ENCODE results near the gene ATP6V0E1.
"Not testable (repeated sequence)": the region's sequence is repeated elsewhere in the genome, so short reads cannot be mapped to it uniquely, and the experiment has no call there.

Gene ATP6V0E1

DNA sequence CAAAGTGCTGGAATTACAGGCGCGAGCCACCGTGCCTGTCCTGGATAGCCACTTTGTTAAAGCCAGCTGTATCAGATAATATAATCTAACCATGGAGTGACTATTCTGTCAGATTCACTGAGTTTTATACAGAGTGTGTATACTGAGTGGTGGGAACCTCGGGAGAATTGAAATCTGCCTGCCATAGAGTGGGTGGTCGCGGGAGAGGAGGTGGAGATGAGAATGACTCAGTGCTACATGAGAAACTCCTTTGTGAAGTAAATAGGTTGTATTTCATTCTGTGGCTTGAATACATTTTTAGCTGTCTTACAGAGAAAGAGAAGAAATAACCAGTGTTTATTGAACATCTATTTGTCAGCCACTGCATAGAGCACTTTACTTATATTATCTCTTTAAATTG lies 26.4 kb downstream of the ATP6V0E1 start:
- H3K36me3 ChIP-seq (ENCODE audit: control insufficient read depth, insufficient read depth, low read length, severe bottlenecking) = no peaks in the 10 kb centered on the region
- no peaks in the 10 kb centered on the region for H3K27me3 ChIP-seq (replicated peaks; ENCODE audit: control insufficient read depth, insufficient read depth, low read length)
- H3K9ac ChIP-seq (ENCODE audit: low read length) = no peak overlapping the region
- H3K4me3 ChIP-seq (ENCODE audit: low read length) = no peak overlapping the region
- H3K9me3 ChIP-seq (ENCODE audit: control insufficient read depth, low read length) = no peaks in the 10 kb centered on the region
- peak; percentile 42 for DNase-seq (ENCODE audit: low read depth)
- peaks cover 16% of the 10 kb centered on the region for H3K4me1 ChIP-seq (ENCODE audit: control insufficient read depth, insufficient read depth, low read length)

DNA sequence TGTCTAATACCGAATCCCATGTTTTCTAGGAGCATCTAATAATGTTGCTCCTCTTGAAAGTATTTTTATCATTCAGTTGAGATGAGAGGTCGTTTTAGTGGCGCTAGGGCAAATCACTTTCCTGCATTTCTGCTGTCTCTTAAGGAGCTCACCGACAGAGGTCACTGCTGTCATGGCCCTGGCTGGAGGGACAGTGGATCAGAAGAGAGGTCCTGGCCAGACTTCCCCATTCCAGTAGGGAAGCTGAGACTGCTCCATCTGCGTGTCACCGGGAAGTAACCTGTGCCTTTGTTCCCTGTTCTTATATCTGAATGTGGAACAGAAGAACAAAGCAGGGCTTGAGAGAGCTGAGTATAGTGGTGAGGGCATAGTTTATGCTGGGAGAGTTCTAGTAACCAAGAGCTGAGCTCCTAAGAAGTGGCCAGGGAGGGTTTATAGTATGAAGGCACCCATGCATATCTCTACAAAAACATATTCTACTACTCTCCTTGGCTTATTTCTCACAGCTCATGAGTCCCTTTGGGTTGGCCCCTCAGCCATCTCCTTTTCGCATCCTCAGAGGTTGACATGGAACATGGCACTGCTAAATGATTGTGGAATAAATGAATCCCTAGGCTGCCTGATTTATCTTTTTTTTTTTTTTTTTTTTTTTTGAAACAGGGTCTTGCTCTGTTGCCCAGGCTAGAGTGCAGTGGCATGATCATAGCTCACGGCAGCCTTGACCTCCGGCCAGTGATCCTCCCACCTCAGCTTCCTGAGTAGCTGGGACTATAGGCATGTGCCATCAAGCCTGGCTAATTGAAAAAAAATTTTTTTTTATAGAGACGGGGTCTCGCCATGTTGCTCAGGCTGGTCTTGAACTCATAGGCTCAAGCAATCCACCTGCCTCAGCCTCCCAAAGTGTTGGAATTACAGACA lies 27.2 kb downstream of the ATP6V0E1 start:
- DNase-seq (ENCODE audit: low read depth) = no peak
- no peaks in the 10 kb centered on the region for H3K36me3 ChIP-seq (ENCODE audit: control insufficient read depth, insufficient read depth, low read length, severe bottlenecking)
- H3K9ac ChIP-seq (ENCODE audit: low read length) = no peak overlapping the region
- H3K4me3 ChIP-seq (ENCODE audit: low read length) = no peak overlapping the region
- no peaks in the 10 kb centered on the region for H3K27me3 ChIP-seq (replicated peaks; ENCODE audit: control insufficient read depth, insufficient read depth, low read length)
- no peaks in the 10 kb centered on the region for H3K9me3 ChIP-seq (ENCODE audit: control insufficient read depth, low read length)
- peaks cover 24% of the 10 kb centered on the region for H3K4me1 ChIP-seq (ENCODE audit: control insufficient read depth, insufficient read depth, low read length)

DNA sequence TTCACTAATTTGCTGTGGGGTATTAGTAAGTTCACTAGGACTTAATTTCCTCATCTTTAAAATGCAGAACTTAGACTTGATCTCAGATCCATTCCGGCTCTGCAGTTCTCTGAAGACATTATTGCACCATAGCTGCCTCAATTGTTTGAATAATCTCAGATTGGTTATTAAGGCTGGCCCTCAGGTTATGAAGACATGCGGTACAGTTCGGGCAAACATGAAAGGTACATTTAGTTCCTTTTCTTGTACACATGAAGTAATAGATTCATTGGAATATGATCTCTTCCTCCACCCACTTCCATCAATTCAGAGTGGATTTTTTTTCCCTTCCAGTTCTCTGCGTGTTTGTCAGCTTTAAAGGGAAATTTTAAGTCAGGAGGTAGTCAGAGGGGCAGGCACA lies 28.0 kb downstream of the ATP6V0E1 start:
- H3K9ac ChIP-seq (ENCODE audit: low read length) = no peak overlapping the region
- no peaks in the 10 kb centered on the region for H3K27me3 ChIP-seq (replicated peaks; ENCODE audit: control insufficient read depth, insufficient read depth, low read length)
- DNase-seq (ENCODE audit: low read depth) = no peak
- no peak overlapping the region for H3K4me3 ChIP-seq (ENCODE audit: low read length)
- peaks cover 31% of the 10 kb centered on the region for H3K4me1 ChIP-seq (ENCODE audit: control insufficient read depth, insufficient read depth, low read length)
- no peaks in the 10 kb centered on the region for H3K36me3 ChIP-seq (ENCODE audit: control insufficient read depth, insufficient read depth, low read length, severe bottlenecking)
- no peaks in the 10 kb centered on the region for H3K9me3 ChIP-seq (ENCODE audit: control insufficient read depth, low read length)

DNA sequence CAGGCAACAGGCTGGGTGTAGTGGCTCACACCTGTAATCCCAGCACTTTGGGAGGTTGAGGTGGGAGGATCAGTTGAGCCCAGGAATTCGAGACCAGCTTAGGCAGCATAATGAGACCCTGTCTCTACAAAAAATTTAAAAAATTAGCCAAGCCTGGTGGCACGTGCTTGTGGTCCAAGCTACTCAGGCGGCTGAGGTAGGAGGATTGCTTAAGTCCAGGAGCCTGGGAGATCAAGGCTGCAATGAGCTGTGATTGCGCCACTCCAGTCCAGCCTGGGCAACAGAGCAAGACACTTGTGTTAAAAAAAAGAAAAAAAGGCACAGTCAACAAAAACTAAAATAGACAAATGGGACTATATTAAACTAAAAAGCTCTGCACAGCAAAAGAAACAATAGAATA lies 29.3 kb downstream of the ATP6V0E1 start:
- no peaks in the 10 kb centered on the region for H3K9me3 ChIP-seq (ENCODE audit: control insufficient read depth, low read length)
- no peak for DNase-seq (ENCODE audit: low read depth)
- H3K36me3 ChIP-seq (ENCODE audit: control insufficient read depth, insufficient read depth, low read length, severe bottlenecking) = no peaks in the 10 kb centered on the region
- H3K9ac ChIP-seq (ENCODE audit: low read length) = no peak overlapping the region
- H3K4me1 ChIP-seq (ENCODE audit: control insufficient read depth, insufficient read depth, low read length) = peaks cover 32% of the 10 kb centered on the region
- H3K27me3 ChIP-seq (replicated peaks; ENCODE audit: control insufficient read depth, insufficient read depth, low read length) = no peaks in the 10 kb centered on the region
- H3K4me3 ChIP-seq (ENCODE audit: low read length) = no peak overlapping the region

DNA sequence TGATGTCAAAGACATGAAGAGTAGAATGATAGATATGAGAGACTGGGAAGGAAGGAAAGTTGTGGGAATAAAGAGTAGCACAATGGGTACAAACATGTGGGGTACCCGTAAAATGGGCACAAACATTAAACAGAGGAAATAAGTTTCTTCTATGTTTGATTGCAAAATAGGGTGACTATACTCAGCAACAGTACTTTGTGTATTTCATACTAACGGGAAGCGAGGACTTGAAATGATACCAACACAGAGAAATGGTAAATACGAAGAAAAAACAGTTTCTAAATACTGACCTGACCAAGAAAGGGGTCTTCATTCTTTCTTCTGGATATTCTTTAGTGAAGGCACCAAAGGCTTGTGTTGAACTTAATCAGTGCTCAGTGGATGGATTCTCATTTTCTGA lies 31.1 kb downstream of the ATP6V0E1 start:
- Histone ChIP-seq H3K4me1 (ENCODE audit: control insufficient read depth, insufficient read depth, low read length) (peaks cover 34% of the 10 kb centered on the region), H3K4me3 (ENCODE audit: low read length) (peak overlapping the region; percentile 24), H3K9me3 (ENCODE audit: control insufficient read depth, low read length) (no peaks in the 10 kb centered on the region), H3K36me3 (ENCODE audit: control insufficient read depth, insufficient read depth, low read length, severe bottlenecking) (no peaks in the 10 kb centered on the region), H3K9ac (ENCODE audit: low read length) (no peak overlapping the region), H3K27me3 (replicated peaks; ENCODE audit: control insufficient read depth, insufficient read depth, low read length) (no peaks in the 10 kb centered on the region)
- DNase-seq (ENCODE audit: low read depth) = no peak

DNA sequence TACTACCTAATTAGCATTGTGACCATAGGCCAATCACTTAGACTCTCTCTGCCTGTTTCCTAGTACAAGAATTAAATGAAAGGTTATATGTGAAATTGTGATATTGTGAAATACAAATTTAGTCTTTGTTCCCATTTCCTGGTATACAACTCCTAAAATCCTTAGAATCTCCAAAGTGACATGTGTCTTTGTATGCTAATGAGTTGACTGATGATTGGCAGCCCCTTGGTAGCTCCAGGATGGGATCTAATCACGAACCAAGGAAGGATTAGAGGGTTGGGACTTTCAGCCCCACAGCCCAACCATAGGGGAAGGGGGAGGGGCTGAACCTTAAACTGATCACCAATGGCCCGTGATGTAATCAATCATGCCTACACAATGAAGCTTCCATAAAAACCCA lies 31.6 kb downstream of the ATP6V0E1 start:
- Histone ChIP-seq H3K9me3 (ENCODE audit: control insufficient read depth, low read length) (no peaks in the 10 kb centered on the region), H3K4me1 (ENCODE audit: control insufficient read depth, insufficient read depth, low read length) (peaks cover 39% of the 10 kb centered on the region), H3K9ac (ENCODE audit: low read length) (no peak overlapping the region), H3K27me3 (replicated peaks; ENCODE audit: control insufficient read depth, insufficient read depth, low read length) (no peaks in the 10 kb centered on the region), H3K4me3 (ENCODE audit: low read length) (peak overlapping the region; percentile 24), H3K36me3 (ENCODE audit: control insufficient read depth, insufficient read depth, low read length, severe bottlenecking) (no peaks in the 10 kb centered on the region)
- DNase-seq (ENCODE audit: low read depth) = no peak

DNA sequence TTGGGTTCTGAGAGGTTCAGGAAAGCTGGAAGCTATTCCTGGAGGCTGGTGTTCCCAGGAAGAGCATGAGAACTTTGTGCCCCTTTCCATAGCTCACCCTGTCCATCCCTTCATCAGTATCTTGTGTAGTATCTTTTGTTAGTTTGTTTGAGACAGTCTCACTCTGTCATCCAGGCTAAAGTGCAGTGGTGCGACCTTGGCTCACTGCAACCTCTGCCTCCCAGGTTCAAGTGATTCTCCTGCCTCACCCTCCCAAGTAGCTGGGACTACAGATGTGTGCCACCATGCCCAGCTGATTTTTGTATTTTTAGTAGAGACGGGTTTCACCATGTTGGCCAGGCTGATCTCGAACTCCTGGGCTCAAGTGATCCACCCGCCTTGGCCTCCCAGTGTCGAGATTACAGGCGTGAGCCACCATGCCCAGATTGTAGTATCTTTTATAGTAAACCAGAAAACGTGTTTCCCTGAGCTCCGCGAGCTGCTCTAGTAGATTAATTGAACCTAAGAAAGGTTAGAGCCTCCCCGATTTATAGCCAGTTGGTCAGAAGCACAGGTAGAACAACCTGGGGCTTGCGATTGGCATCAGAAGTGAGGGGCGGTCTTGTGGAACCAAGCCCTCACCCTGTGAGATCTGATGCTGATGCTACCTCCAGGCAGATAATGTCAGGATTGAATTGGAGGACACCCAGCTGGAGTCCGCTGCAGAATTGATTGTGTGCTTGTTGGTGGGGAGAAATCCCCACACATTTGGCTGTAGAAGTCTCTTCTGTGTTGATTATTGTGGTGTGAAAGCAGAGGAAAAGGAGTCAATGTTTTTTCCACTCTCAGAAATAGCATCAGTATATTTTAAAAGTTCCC lies 32.3 kb downstream of the ATP6V0E1 start:
- H3K4me3 ChIP-seq (ENCODE audit: low read length) = peak overlapping the region; percentile 16
- H3K9me3 ChIP-seq (ENCODE audit: control insufficient read depth, low read length) = no peaks in the 10 kb centered on the region
- H3K9ac ChIP-seq (ENCODE audit: low read length) = peak overlapping the region; percentile 57
- H3K36me3 ChIP-seq (ENCODE audit: control insufficient read depth, insufficient read depth, low read length, severe bottlenecking) = no peaks in the 10 kb centered on the region
- no peaks in the 10 kb centered on the region for H3K27me3 ChIP-seq (replicated peaks; ENCODE audit: control insufficient read depth, insufficient read depth, low read length)
- H3K4me1 ChIP-seq (ENCODE audit: control insufficient read depth, insufficient read depth, low read length) = peaks cover 45% of the 10 kb centered on the region
- no peak for DNase-seq (ENCODE audit: low read depth)

DNA sequence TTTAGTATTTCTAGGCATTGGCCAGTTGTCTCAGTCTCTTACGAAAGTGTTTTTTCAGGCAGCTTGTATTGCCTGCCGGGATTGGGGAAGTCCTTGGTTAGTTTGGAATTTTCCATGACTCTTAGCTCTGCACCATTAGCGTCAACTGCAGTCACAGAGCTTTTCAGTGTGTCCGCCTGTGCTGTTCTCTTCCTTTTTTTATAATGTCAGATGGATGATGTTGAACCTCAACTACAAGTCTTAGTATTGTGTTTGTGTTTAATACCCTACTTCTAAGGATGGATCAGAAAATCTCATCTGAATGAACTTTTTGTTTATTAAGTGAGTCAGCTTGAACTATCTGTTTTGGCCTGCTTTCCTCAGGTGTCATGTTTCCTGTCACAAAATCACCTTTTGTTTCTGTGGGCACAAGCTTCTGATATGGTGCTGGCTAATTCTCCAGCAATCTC lies 33.1 kb downstream of the ATP6V0E1 start:
- Histone ChIP-seq H3K4me1 (ENCODE audit: control insufficient read depth, insufficient read depth, low read length) (peaks cover 49% of the 10 kb centered on the region), H3K4me3 (ENCODE audit: low read length) (peak overlapping the region; percentile 16), H3K9ac (ENCODE audit: low read length) (peak overlapping the region; percentile 57), H3K36me3 (ENCODE audit: control insufficient read depth, insufficient read depth, low read length, severe bottlenecking) (peaks cover 2% of the 10 kb centered on the region), H3K9me3 (ENCODE audit: control insufficient read depth, low read length) (no peaks in the 10 kb centered on the region), H3K27me3 (replicated peaks; ENCODE audit: control insufficient read depth, insufficient read depth, low read length) (no peaks in the 10 kb centered on the region)
- DNase-seq (ENCODE audit: low read depth) = peak; percentile 87

DNA sequence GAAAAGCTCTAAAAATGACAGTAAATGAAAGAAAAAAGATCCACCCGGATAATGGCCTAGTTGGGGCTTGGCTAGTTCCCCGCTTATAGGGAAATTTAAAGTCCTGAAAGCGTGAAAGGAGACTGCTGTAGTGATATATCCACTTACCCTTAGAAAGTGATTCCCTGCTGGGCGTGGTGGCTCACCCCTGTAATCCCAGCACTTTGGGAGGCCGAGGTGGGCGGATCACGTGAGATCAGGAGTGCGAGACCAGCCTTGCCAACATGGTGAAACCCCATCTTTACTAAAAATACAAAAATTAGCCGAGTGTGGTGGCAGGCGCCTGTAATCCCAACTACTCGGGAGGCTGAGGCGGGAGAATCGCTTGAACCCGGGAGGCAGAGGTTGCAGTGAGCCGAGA lies 33.5 kb downstream of the ATP6V0E1 start:
- not testable (repeated sequence) for H3K9me3 ChIP-seq (ENCODE audit: control insufficient read depth, low read length); DNase-seq (ENCODE audit: low read depth); H3K27me3 ChIP-seq (replicated peaks; ENCODE audit: control insufficient read depth, insufficient read depth, low read length); H3K36me3 ChIP-seq (ENCODE audit: control insufficient read depth, insufficient read depth, low read length, severe bottlenecking)
- Histone ChIP-seq H3K9ac (ENCODE audit: low read length) (peak overlapping the region; percentile 31), H3K4me1 (ENCODE audit: control insufficient read depth, insufficient read depth, low read length) (peaks cover 49% of the 10 kb centered on the region), H3K4me3 (ENCODE audit: low read length) (peak overlapping the region; percentile 13)

DNA sequence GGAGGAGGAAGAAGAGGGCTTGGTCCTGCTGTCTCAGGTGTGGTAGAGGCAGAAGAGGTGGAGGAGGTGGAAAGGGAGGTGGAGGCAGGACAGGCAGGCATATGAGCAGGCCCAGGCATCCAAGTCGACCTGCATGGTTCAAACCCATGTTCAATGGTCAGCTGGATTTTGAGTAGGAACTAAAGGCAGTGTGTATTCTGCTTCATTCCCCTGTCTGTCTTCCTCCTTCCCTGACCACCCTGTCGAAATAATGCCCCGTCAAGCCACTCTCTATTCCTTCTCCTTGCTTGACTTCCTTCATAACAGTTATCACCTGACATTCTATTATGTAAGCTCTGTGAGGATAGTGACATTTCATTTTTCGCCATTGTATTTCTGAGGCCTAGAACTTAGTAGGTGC lies 34.8 kb downstream of the ATP6V0E1 start:
- H3K36me3 ChIP-seq (ENCODE audit: control insufficient read depth, insufficient read depth, low read length, severe bottlenecking) = peaks cover 11% of the 10 kb centered on the region
- H3K9ac ChIP-seq (ENCODE audit: low read length) = no peak overlapping the region

DNA sequence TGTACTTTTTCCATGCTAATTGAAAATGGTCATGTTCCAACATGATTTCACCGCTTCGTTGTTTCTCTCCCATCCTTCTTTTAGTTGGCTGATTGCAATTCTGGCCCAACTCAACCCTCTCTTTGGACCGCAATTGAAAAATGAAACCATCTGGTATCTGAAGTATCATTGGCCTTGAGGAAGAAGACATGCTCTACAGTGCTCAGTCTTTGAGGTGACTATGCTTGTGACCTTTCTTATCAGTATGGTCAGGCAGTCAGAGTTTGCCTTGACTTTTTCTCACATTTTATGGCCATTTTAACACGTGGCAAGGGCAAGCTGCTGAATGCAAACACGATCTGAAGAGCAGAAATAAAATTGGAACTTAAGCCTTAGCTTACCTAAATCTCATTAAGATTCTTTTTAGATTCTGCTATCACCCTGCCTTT lies 36.6 kb downstream of the ATP6V0E1 start:
- Histone ChIP-seq H3K4me3 (ENCODE audit: low read length) (no peak overlapping the region), H3K9ac (ENCODE audit: low read length) (no peak overlapping the region), H3K9me3 (ENCODE audit: control insufficient read depth, low read length) (no peaks in the 10 kb centered on the region), H3K27me3 (replicated peaks; ENCODE audit: control insufficient read depth, insufficient read depth, low read length) (no peaks in the 10 kb centered on the region), H3K4me1 (ENCODE audit: control insufficient read depth, insufficient read depth, low read length) (peaks cover 37% of the 10 kb centered on the region), H3K36me3 (ENCODE audit: control insufficient read depth, insufficient read depth, low read length, severe bottlenecking) (peaks cover 13% of the 10 kb centered on the region)
- DNase-seq (ENCODE audit: low read depth) = no peak

More for the DNA sequence above, 34.8 kb downstream of the ATP6V0E1 start:
- no peak overlapping the region for H3K4me3 ChIP-seq (ENCODE audit: low read length)
- H3K9me3 ChIP-seq (ENCODE audit: control insufficient read depth, low read length) = no peaks in the 10 kb centered on the region
- no peaks in the 10 kb centered on the region for H3K27me3 ChIP-seq (replicated peaks; ENCODE audit: control insufficient read depth, insufficient read depth, low read length)
- DNase-seq (ENCODE audit: low read depth) = no peak
- H3K4me1 ChIP-seq (ENCODE audit: control insufficient read depth, insufficient read depth, low read length) = peaks cover 49% of the 10 kb centered on the region

Data from adipocyte (in vitro differentiated cells).